KOPT-K1 (cell line): Measurements from ENCODE around the gene MAEA.

Experiments
- H3K27ac ChIP-seq: fragments of 200-600 bp; sonication (generic); 2 replicates; pipeline ENCODE4 v1.5.1; 2016; ENCODE audit warnings: antibody characterized with exemption, mild to moderate bottlenecking, low read depth, low read length; ENCODE audit not compliant: poor library complexity, severe bottlenecking
- H3K36me3 ChIP-seq: fragments of 200-600 bp; sonication (generic); 2 replicates; pipeline ENCODE4 v1.5.1; 2017; ENCODE audit warnings: antibody characterized with exemption, mild to moderate bottlenecking, low read length, moderate library complexity; ENCODE audit not compliant: insufficient read depth
- H3K9me3 ChIP-seq: fragments of 200-600 bp; sonication (generic); 2 replicates; pipeline ENCODE4 v1.5.1; 2017; ENCODE audit warnings: antibody characterized with exemption, low read length, mild to moderate bottlenecking; ENCODE audit not compliant: insufficient read depth, poor library complexity, severe bottlenecking

Gene MAEA

GRCh38 chr4:1259966-1260365 lies 29.7 kb upstream of the MAEA start:
- H3K9me3 ChIP-seq, result peaks cover 24% of the 10 kb centered on the region
- H3K27ac ChIP-seq, result no peak overlapping the region
- no peaks in the 10 kb centered on the region for H3K36me3 ChIP-seq

GRCh38 chr4:1260418-1261106 lies 29.1 kb upstream of the MAEA start:
- no peaks in the 10 kb centered on the region for H3K36me3 ChIP-seq
- H3K9me3 ChIP-seq, result peaks cover 18% of the 10 kb centered on the region
- no peak overlapping the region for H3K27ac ChIP-seq

- no peak overlapping the region for H3K27ac ChIP-seq
Measured at GRCh38 chr4:1261107-1261928, 28.4 kb upstream of the MAEA start.

GRCh38 chr4:1264942-1265341 lies 24.7 kb upstream of the MAEA start:
- no peaks in the 10 kb centered on the region for H3K36me3 ChIP-seq
- peaks cover 13% of the 10 kb centered on the region for H3K9me3 ChIP-seq
- no peak overlapping the region for H3K27ac ChIP-seq

More at GRCh38 chr4:1261107-1261928, 28.4 kb upstream of the MAEA start:
- peaks cover 18% of the 10 kb centered on the region for H3K9me3 ChIP-seq
- H3K36me3 ChIP-seq, result no peaks in the 10 kb centered on the region

- Histone ChIP-seq H3K9me3 (peaks cover 13% of the 10 kb centered on the region), H3K27ac (no peak overlapping the region), H3K36me3 (no peaks in the 10 kb centered on the region)
Measured at GRCh38 chr4:1265351-1265750, 24.3 kb upstream of the MAEA start.

- Histone ChIP-seq H3K36me3 (no peaks in the 10 kb centered on the region), H3K9me3 (peaks cover 13% of the 10 kb centered on the region), H3K27ac (peak overlapping the region; percentile 15)
Measured at GRCh38 chr4:1266881-1267763, 22.6 kb upstream of the MAEA start.

GRCh38 chr4:1269209-1269608 lies 20.5 kb upstream of the MAEA start:
- H3K27ac ChIP-seq, result no peak overlapping the region
- H3K36me3 ChIP-seq, result no peaks in the 10 kb centered on the region
- peaks cover 13% of the 10 kb centered on the region for H3K9me3 ChIP-seq

GRCh38 chr4:1271686-1272085 lies 18.0 kb upstream of the MAEA start:
- no peaks in the 10 kb centered on the region for H3K36me3 ChIP-seq
- no peak overlapping the region for H3K27ac ChIP-seq
- peaks cover 9% of the 10 kb centered on the region for H3K9me3 ChIP-seq

- H3K27ac ChIP-seq, result no peak overlapping the region
- no peaks in the 10 kb centered on the region for H3K9me3 ChIP-seq
- H3K36me3 ChIP-seq, result no peaks in the 10 kb centered on the region
Measured at GRCh38 chr4:1274871-1275270, 14.8 kb upstream of the MAEA start.

GRCh38 chr4:1276984-1277383 lies 12.7 kb upstream of the MAEA start:
- no peaks in the 10 kb centered on the region for H3K9me3 ChIP-seq
- no peak overlapping the region for H3K27ac ChIP-seq
- no peaks in the 10 kb centered on the region for H3K36me3 ChIP-seq

GRCh38 chr4:1277667-1278665 lies 11.7 kb upstream of the MAEA start:
- H3K36me3 ChIP-seq, result no peaks in the 10 kb centered on the region
- no peak overlapping the region for H3K27ac ChIP-seq
- H3K9me3 ChIP-seq, result no peaks in the 10 kb centered on the region

GRCh38 chr4:1279253-1279652 lies 10.4 kb upstream of the MAEA start:
- Histone ChIP-seq H3K36me3 (no peaks in the 10 kb centered on the region), H3K9me3 (no peaks in the 10 kb centered on the region), H3K27ac (no peak overlapping the region)

GRCh38 chr4:1283711-1284110 lies 6.0 kb upstream of the MAEA start:
- Histone ChIP-seq H3K36me3 (no peaks in the 10 kb centered on the region), H3K27ac (no peak overlapping the region), H3K9me3 (peaks cover 20% of the 10 kb centered on the region)

GRCh38 chr4:1285151-1285789 lies 4.4 kb upstream of the MAEA start:
- Histone ChIP-seq H3K27ac (no peak overlapping the region), H3K9me3 (peaks cover 20% of the 10 kb centered on the region), H3K36me3 (no peaks in the 10 kb centered on the region)
